Superior temporal gyrus (tissue), 1 donor: ENCODE data around the gene CACNA2D3.
"Not testable (repeated sequence)": the region's sequence is repeated elsewhere in the genome, so short reads cannot be mapped to it uniquely, and the experiment has no call there.

Source experiments
- DNase-seq: peaks from one replicate; pipeline ENCODE4 v3.0.0-alpha.2; 2016; ENCODE audit errors: extremely low spot score

CACNA2D3 gene

GRCh38 chr3:54573858-54574257 is 451.5 kb downstream of the CACNA2D3 start:
- DNase-seq = no peak

- DNase-seq = no peak
These were observed 452.7 kb downstream of the CACNA2D3 start for GRCh38 chr3:54574906-54575617.

GRCh38 chr3:54575618-54575960 is 453.2 kb downstream of the CACNA2D3 start:
- DNase-seq = no peak

- DNase-seq = no peak
These were observed 455.0 kb downstream of the CACNA2D3 start for GRCh38 chr3:54577313-54577712.

GRCh38 chr3:54578417-54578816 is 456.1 kb downstream of the CACNA2D3 start:
- DNase-seq = no peak

- no peak for DNase-seq
These were observed 458.1 kb downstream of the CACNA2D3 start for GRCh38 chr3:54580453-54580852.

GRCh38 chr3:54582424-54582823 is 460.1 kb downstream of the CACNA2D3 start:
- no peak for DNase-seq

GRCh38 chr3:54591157-54591556 is 468.8 kb downstream of the CACNA2D3 start:
- DNase-seq = no peak

GRCh38 chr3:54593653-54594052 is 471.3 kb downstream of the CACNA2D3 start:
- DNase-seq = no peak

- no peak for DNase-seq
These were observed 473.7 kb downstream of the CACNA2D3 start for GRCh38 chr3:54596087-54596486.

- DNase-seq = peak; percentile 55
These were observed 477.4 kb downstream of the CACNA2D3 start for GRCh38 chr3:54599716-54600115.

GRCh38 chr3:54600441-54601204 is 478.3 kb downstream of the CACNA2D3 start:
- DNase-seq = peak; percentile 61

- no peak for DNase-seq
These were observed 482.1 kb downstream of the CACNA2D3 start for GRCh38 chr3:54604495-54604894.

- no peak for DNase-seq
These were observed 485.7 kb downstream of the CACNA2D3 start for GRCh38 chr3:54608041-54608440.

GRCh38 chr3:54619053-54619452 is 496.7 kb downstream of the CACNA2D3 start:
- DNase-seq = no peak

- DNase-seq = no peak
These were observed 497.2 kb downstream of the CACNA2D3 start for GRCh38 chr3:54619531-54619930.

- DNase-seq = no peak
These were observed 498.8 kb downstream of the CACNA2D3 start for GRCh38 chr3:54621184-54621583.

GRCh38 chr3:54622678-54623077 is 500.3 kb downstream of the CACNA2D3 start:
- no peak for DNase-seq

GRCh38 chr3:54625805-54626787 is 503.7 kb downstream of the CACNA2D3 start:
- DNase-seq = no peak

GRCh38 chr3:54628888-54629441 is 506.6 kb downstream of the CACNA2D3 start:
- no peak for DNase-seq

GRCh38 chr3:54630101-54630623 is 507.8 kb downstream of the CACNA2D3 start:
- DNase-seq = no peak

GRCh38 chr3:54631001-54631400 is 508.6 kb downstream of the CACNA2D3 start:
- not testable (repeated sequence) for DNase-seq
